OCI-LY1 (cell line): ENCODE results near the gene GLRA2.
"Not testable (repeated sequence)": the region's sequence is repeated elsewhere in the genome, so short reads cannot be mapped to it uniquely, and the experiment has no call there.

Source experiments
- H2AFZ ChIP-seq: fragments of 200-600 bp; sonication (generic), shearing (Covaris generic); 2 replicates; pipeline ENCODE4 v1.6.0; 2014; ENCODE audit warnings: antibody characterized with exemption, mild to moderate bottlenecking, low read length
- H3F3A ChIP-seq: fragments of 200-600 bp; sonication (generic), shearing (Covaris generic); 2 replicates; pipeline ENCODE4 v1.6.0; 2014; ENCODE audit warnings: mild to moderate bottlenecking, antibody characterized with exemption, low read length, moderate library complexity; ENCODE audit not compliant: insufficient read depth
- H3K27ac ChIP-seq: fragments of 200-600 bp; sonication (generic); 2 replicates; pipeline ENCODE4 v1.5.1; 2014; ENCODE audit warnings: low read length, mixed run types, mild to moderate bottlenecking, low read depth; ENCODE audit not compliant: poor library complexity, severe bottlenecking
- H3K27me3 ChIP-seq: fragments of 200-600 bp; sonication (generic); 2 replicates; pipeline ENCODE4 v1.6.0; 2014; ENCODE audit warnings: antibody characterized with exemption, mild to moderate bottlenecking, low read length, moderate library complexity; ENCODE audit not compliant: insufficient read depth
- H3K36me3 ChIP-seq: fragments of 200-600 bp; sonication (generic); 2 replicates; pipeline ENCODE4 v1.6.1; 2014; ENCODE audit warnings: mild to moderate bottlenecking, antibody characterized with exemption, low read length, moderate library complexity, mixed read lengths; ENCODE audit not compliant: insufficient read depth
- H3K4me1 ChIP-seq: fragments of 200-600 bp; sonication (generic); 2 replicates; pipeline ENCODE4 v1.5.1; 2014; ENCODE audit warnings: mild to moderate bottlenecking, low read length, moderate library complexity; ENCODE audit not compliant: insufficient read depth, severe bottlenecking
- H3K4me2 ChIP-seq: fragments of 200-600 bp; sonication (generic), shearing (Covaris generic); 2 replicates; pipeline ENCODE4 v1.6.1; 2014; ENCODE audit warnings: low read length
- H3K4me3 ChIP-seq: fragments of 200-600 bp; sonication (generic); 2 replicates; pipeline ENCODE4 v1.5.1; 2014; ENCODE audit warnings: low read length, low read depth, mild to moderate bottlenecking, mixed read lengths; ENCODE audit not compliant: poor library complexity, severe bottlenecking
- H3K79me2 ChIP-seq: fragments of 200-600 bp; shearing (Covaris generic); 2 replicates; pipeline ENCODE4 v1.6.1; 2016; ENCODE audit warnings: mixed run types, low read length, mixed read lengths; ENCODE audit not compliant: insufficient read depth
- H3K9ac ChIP-seq: fragments of 200-600 bp; sonication (generic), shearing (Covaris generic); 2 replicates; pipeline ENCODE4 v1.6.1; 2014; ENCODE audit warnings: mild to moderate bottlenecking, low read length, mixed read lengths
- H3K9me2 ChIP-seq: fragments of 200-600 bp; sonication (generic), shearing (Covaris generic); 2 replicates; pipeline ENCODE4 v1.6.1; 2014; ENCODE audit warnings: low read depth, mild to moderate bottlenecking, low read length, mixed read lengths
- H3K9me3 ChIP-seq: fragments of 200-600 bp; shearing (Covaris generic); 2 replicates; pipeline ENCODE4 v1.6.1; 2014; ENCODE audit warnings: low read length, mixed read lengths
- H4K20me1 ChIP-seq: fragments of 200-600 bp; sonication (generic), shearing (Covaris generic); 2 replicates; pipeline ENCODE4 v1.6.0; 2016; ENCODE audit warnings: mild to moderate bottlenecking, low read length; ENCODE audit not compliant: insufficient read depth
- CTCF ChIP-seq: fragments of 200-600 bp; sonication (generic), shearing (Covaris generic); IDR thresholded peaks from 2 replicates; pipeline ENCODE4 v1.5.1; 2017; ENCODE audit warnings: mild to moderate bottlenecking, antibody characterized with exemption, low read length, moderate library complexity, mixed read lengths
- EZH2 ChIP-seq: fragments of 200-600 bp; sonication (generic), shearing (Covaris generic); IDR thresholded peaks from 2 replicates; pipeline ENCODE4 v1.8.0; 2017; ENCODE audit warnings: borderline replicate concordance, mixed run types, mild to moderate bottlenecking, antibody characterized with exemption, low read length, moderate library complexity, mixed read lengths

GLRA2 gene

DNA sequence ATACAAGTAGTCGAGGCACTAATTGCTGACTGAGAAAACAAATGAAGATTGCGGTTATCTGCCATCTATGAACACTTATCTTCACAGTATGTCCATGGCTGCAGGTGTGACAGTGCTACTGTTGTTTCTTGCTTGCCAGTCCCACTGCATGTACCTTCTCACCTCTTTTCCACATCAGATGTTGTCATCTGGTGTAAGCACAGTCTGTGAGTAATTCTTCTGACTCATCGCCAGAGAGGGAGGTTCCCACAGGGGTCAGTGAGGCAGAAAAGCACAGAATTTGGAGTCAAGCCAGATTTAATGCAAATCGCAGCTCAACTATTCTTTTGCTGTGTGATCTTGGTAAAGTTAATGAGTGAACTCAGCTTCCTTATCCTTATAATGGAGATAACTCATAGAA, 144.4 kb downstream of the GLRA2 start:
- H3K9me2 ChIP-seq: no peaks in the 10 kb centered on the region
- no peak overlapping the region for H3K27ac ChIP-seq
- no peak overlapping the region for H2AFZ ChIP-seq
- no peak overlapping the region for H3K4me3 ChIP-seq
- H3K9ac ChIP-seq: no peak overlapping the region
- no peaks in the 10 kb centered on the region for H3K36me3 ChIP-seq
- no peaks in the 10 kb centered on the region for H3F3A ChIP-seq
- no peak overlapping the region for H3K4me2 ChIP-seq
- no peaks in the 10 kb centered on the region for H3K27me3 ChIP-seq
- no peaks in the 10 kb centered on the region for H4K20me1 ChIP-seq
- H3K4me1 ChIP-seq: no peaks in the 10 kb centered on the region
- H3K79me2 ChIP-seq: no peaks in the 10 kb centered on the region
- TF ChIP-seq EZH2: no peak
- TF ChIP-seq CTCF: no peak
- no peaks in the 10 kb centered on the region for H3K9me3 ChIP-seq

DNA sequence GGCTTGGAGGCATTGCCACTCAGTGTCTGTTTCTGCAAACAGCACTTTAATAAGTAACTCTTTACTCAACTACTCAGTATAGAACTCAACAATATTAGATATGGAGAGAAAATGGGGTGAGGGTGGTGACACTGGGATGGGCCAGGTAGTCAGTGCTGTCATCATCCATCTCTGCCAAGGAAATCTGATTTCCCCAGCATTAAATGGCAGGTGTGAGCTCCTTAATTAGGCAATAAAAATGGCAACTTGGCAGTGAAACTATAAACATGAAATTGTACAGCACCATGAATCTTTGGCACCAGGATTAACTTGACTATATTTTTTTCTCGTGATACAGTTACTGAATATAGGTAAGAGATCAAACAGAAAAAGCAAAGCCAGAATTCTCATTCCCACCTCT, 146.2 kb downstream of the GLRA2 start:
- Histone ChIP-seq H3K4me1 (no peaks in the 10 kb centered on the region), H4K20me1 (no peaks in the 10 kb centered on the region), H3K9me2 (no peaks in the 10 kb centered on the region), H3K9ac (no peak overlapping the region), H3F3A (no peaks in the 10 kb centered on the region), H3K9me3 (no peaks in the 10 kb centered on the region), H3K27me3 (no peaks in the 10 kb centered on the region), H3K4me2 (no peak overlapping the region), H2AFZ (no peak overlapping the region), H3K36me3 (no peaks in the 10 kb centered on the region), H3K27ac (no peak overlapping the region), H3K79me2 (no peaks in the 10 kb centered on the region), H3K4me3 (no peak overlapping the region)
- TF ChIP-seq CTCF (no peak), EZH2 (no peak)

DNA sequence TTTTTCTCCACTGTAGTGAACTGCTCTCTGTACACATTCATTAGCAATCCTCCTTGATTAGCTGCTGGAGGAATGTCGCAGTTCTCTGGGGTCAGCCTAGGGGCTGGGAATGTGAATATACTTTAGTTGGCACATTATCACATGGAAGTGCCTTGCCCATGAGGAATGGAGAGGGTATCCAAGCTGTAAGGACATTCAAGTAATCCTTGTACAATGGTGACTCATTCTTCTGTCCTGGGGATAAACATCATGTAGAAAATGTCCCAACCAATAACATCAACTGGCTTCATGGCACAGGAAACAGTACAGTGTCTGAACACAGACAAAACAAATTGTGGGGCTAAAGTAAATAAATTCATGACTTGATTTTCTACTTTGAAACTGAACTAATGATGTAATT, 147.1 kb downstream of the GLRA2 start:
- H3K27ac ChIP-seq: no peak overlapping the region
- H3K79me2 ChIP-seq: no peaks in the 10 kb centered on the region
- no peaks in the 10 kb centered on the region for H3K9me2 ChIP-seq
- no peaks in the 10 kb centered on the region for H4K20me1 ChIP-seq
- no peaks in the 10 kb centered on the region for H3K4me1 ChIP-seq
- TF ChIP-seq CTCF (no peak), EZH2 (no peak)
- no peak overlapping the region for H2AFZ ChIP-seq
- H3K36me3 ChIP-seq: no peaks in the 10 kb centered on the region
- H3K9me3 ChIP-seq: no peaks in the 10 kb centered on the region
- H3F3A ChIP-seq: no peaks in the 10 kb centered on the region
- H3K4me3 ChIP-seq: no peak overlapping the region
- H3K4me2 ChIP-seq: no peak overlapping the region
- H3K9ac ChIP-seq: no peak overlapping the region
- no peaks in the 10 kb centered on the region for H3K27me3 ChIP-seq

DNA sequence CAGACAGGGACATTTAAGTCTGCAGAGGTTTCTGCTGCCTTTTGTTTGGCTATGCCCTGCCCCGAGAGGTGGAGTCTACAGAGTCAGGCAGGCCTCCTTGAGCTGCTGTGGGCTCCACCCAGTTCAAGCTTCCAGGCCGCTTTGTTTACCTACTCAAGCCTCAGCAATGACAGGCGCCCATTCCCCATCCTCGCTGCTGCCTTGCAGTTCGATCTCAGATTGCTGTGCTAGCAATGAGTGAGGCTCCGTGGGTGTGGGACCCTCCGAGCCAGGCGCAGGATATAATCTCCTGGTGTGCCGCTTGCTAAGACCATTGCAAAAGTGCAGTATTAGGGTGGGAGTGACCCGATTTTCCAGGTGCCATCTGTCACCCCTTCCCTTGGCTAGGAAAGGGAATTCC, 159.0 kb downstream of the GLRA2 start:
- H3K4me3 ChIP-seq, H3K9me2 ChIP-seq, H3K4me1 ChIP-seq, H3K27ac ChIP-seq, H3K27me3 ChIP-seq, H3K79me2 ChIP-seq, H3K4me2 ChIP-seq, H3K9ac ChIP-seq, H2AFZ ChIP-seq, H4K20me1 ChIP-seq, H3K36me3 ChIP-seq, H3K9me3 ChIP-seq, H3F3A ChIP-seq: not testable (repeated sequence)
